GM06990 (cell line): Measurements from ENCODE around the gene PRR5.
A peak's percentile ranks its signal among the peaks of the same experiment; 100 is the strongest.
"Not testable (repeated sequence)": the region's sequence is repeated elsewhere in the genome, so short reads cannot be mapped to it uniquely, and the experiment has no call there.

Source experiments
- DNase-seq: peaks from one replicate; pipeline ENCODE4 v3.0.0-alpha.2; 2011; ENCODE audit not compliant: insufficient read length; ENCODE audit errors: extremely low read depth
- H3K27me3 ChIP-seq: replicated peaks from 2 replicates; pipeline ENCODE4 v1.6.0; 2011; ENCODE audit warnings: low read length; ENCODE audit not compliant: control insufficient read depth, insufficient read depth
- H3K36me3 ChIP-seq: 2 replicates; pipeline ENCODE4 v1.5.1; 2011; ENCODE audit warnings: low read length; ENCODE audit not compliant: control insufficient read depth, insufficient read depth
- H3K4me3 ChIP-seq: replicated peaks from 2 replicates; pipeline ENCODE4 v1.5.1; 2011; ENCODE audit warnings: low read depth, mild to moderate bottlenecking, control low read depth, low read length
- CTCF ChIP-seq: IDR thresholded peaks from 2 replicates; pipeline ENCODE4 v1.5.1; 2011; ENCODE audit warnings: low read length, control low read depth, mild to moderate bottlenecking, inconsistent platforms; ENCODE audit not compliant: insufficient read depth, poor library complexity, severe bottlenecking

Gene PRR5

GRCh38 chr22:44701824-44702478 is at the start of gene PRR5:
TSS of gene PRR5 (plus strand) at chr22:44702204. CDS start at chr22:44702475, 271 bp downstream.
- H3K27me3 ChIP-seq, result no peaks in the 10 kb centered on the region; the same call in none of the 2 replicates
- TF ChIP-seq CTCF, result no peak
- H3K4me3 ChIP-seq, result peak within 1 kb of the TSS; percentile 48

GRCh38 chr22:44652866-44653265 is 49.1 kb upstream of the PRR5 start:
- not testable (repeated sequence) for H3K4me3 ChIP-seq, DNase-seq, H3K36me3 ChIP-seq, H3K27me3 ChIP-seq

More at GRCh38 chr22:44701824-44702478, at the start of gene PRR5:
- H3K36me3 ChIP-seq, result no peaks in the 10 kb centered on the region
- DNase-seq, result peak; percentile 72

- Histone ChIP-seq H3K36me3 (no peaks in the 10 kb centered on the region), H3K4me3 (no peak overlapping the region), H3K27me3 (no peaks in the 10 kb centered on the region; the same call in 1 of the 2 replicates)
- DNase-seq, result no peak
- no peak for TF ChIP-seq CTCF
Measured at GRCh38 chr22:44658311-44658953, 43.6 kb upstream of the PRR5 start.

- no peak for DNase-seq
- no peak overlapping the region for H3K4me3 ChIP-seq
- no peaks in the 10 kb centered on the region for H3K36me3 ChIP-seq
- no peak for TF ChIP-seq CTCF
- H3K27me3 ChIP-seq, result no peaks in the 10 kb centered on the region; the same call in 1 of the 2 replicates
Measured at GRCh38 chr22:44659140-44659539, 42.9 kb upstream of the PRR5 start.

- no peak for DNase-seq
- TF ChIP-seq CTCF, result no peak
- Histone ChIP-seq H3K27me3 (no peaks in the 10 kb centered on the region; the same call in 1 of the 2 replicates), H3K4me3 (no peak overlapping the region), H3K36me3 (no peaks in the 10 kb centered on the region)
Measured at GRCh38 chr22:44660051-44660830, 41.8 kb upstream of the PRR5 start.

GRCh38 chr22:44661070-44661469 is 40.9 kb upstream of the PRR5 start:
- no peaks in the 10 kb centered on the region for H3K36me3 ChIP-seq
- H3K27me3 ChIP-seq, result no peaks in the 10 kb centered on the region; the same call in none of the 2 replicates
- DNase-seq, result no peak
- TF ChIP-seq CTCF, result no peak
- H3K4me3 ChIP-seq, result no peak overlapping the region
